ENCODE results near the gene STARD5.

The STARD5 gene

DNA sequence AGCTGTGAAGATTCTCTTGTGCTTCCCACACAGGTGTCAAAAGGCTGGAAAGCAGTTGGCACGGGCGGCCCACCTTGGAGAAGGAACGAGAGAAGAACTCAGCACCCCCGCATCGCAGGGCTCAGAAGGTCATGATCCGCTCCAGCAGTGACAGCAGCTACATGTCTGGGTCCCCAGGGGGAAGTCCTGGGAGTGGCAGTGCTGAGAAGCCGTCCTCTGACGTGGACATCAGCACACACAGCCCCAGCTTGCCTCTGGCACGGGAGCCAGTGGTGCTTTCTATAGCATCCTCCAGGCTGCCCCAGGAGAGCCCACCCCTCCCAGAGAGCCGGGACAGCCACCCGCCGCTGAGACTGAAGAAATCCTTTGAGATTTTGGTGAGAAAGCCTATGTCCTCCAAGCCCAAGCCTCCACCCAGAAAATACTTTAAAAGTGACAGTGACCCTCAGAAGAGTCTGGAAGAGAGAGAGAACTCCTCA is 31.4 kb downstream of the STARD5 start:
- DNase-seq (ENCODE audit: low read depth): no peak

DNA sequence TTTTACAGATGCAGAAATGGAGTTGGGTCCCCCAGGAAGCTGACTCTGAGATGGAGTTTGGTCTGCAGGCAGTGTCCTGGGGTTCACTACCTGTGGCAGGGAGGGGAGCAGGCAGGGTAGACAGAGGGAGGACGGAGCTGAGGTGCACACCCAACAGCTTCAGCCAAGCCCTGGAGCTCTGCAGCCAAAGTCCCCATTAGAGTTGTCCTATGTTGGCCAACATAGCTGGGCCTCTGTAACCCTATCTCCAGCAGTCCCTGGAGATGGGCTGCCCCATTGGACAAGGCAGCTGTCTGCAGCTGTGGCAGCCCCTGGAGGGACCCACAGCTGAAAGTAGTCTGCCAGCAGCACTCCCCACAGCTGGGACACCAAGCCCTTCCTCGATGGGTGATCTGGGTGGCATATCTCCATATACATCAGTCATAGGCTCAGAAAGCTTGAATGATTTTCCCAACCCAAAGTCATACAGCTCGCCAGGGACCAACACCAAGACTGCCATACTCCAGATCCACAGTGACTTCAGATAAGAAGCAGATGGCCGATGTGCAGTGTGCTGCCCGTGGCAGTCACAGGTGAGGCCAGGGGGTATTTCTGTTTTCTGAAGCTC is 31.9 kb downstream of the STARD5 start:
- DNase-seq (ENCODE audit: low read depth): no peak

DNA sequence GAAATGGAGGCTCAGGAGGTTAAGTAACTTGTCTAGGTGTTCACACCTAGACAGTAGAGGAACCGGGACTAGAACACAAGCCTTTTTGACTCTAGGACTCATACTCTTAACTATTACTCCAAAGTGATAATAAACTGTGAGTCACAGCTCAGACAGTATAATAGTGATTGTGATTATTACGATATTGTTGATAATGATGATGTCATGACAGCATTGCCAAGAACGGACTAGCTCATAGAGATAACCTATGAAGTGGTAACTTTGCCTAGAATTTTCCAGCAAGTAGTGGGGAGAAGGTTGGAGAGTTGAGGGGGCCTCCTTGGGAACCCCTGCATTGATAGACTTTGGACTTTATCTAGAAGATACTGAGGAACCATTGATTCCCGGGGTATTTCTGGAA is 34.0 kb downstream of the STARD5 start:
- DNase-seq (ENCODE audit: low read depth): no peak

DNA sequence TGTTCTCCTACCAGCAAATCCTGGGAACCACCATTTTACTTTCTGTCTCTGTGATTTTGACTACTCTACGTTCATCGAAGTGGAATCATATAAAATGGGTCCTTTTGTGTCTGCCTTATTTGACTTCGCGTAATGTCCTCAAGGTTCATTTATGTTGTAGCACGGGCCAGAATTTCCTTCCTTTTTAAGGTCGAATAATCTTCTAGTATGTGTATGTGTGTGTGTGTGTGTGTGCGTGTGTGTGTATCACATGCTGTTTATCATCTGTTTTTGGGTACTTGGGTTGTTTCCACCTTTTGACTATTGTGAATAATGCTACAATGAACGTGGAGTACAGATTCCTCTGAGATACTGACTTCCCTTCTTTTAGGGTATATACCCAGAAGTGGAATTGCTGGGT is 35.3 kb downstream of the STARD5 start:
- no peak for DNase-seq (ENCODE audit: low read depth)

DNA sequence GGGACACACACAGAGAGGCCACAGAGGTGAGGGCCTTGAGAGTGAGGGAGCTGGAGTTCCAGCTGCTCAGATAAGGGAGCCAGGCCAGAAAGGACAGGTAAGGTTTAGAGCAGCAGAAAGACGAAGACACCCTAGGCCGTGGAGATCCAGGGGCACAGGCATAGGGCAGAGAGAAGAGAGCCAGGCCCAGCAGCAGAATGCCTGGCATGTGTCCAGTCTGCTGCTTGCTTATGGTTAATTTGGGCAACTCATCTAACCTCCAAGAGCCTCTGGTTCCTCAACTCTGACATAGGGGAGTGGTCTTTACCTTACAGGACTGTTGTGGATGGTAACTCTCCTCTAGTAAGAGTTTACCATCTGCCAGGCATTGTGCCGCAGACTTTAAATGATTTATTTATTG is 35.9 kb downstream of the STARD5 start:
- DNase-seq (ENCODE audit: low read depth): no peak

DNA sequence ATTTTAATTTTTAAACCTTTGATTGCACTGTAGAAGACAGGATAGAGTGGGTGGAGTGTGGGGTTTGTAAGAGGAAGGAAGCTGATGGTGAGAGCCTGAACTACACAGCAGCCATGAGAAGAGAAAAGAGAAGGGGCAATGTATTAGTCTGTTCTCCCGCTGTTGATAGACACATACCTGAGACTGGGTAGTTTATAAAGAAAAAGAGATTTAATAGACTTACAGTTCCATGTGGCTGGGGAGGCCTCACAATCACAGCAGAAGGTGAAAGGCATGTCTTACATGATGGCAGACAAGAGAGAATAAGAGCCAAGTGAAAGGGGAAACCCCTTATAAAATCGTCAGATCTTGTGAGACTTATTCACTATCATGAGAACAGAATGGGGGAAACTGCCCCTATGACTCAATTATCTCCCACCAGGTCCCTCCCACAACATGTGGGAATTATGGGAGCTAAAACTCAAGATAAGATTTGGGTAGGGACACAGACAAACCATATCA is 37.3 kb downstream of the STARD5 start:
- no peak for DNase-seq (ENCODE audit: low read depth)

DNA sequence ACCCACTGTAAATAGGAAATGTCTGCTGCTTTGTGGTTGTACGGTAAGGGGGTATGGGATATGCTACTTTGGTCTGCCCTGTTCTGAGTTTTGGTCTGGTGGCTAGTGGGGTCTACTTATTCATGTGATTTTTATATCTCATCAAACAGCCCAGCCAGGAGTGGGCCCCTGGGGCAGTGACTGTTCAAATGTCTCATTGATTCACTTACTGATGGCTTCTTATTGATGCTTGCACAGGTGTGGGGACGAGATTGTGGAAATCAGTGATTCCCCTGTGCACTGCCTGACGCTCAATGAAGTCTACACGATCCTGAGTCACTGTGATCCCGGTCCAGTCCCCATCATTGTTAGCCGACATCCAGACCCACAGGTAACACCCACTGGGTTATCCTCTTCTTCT is 38.5 kb downstream of the STARD5 start:
- DNase-seq (ENCODE audit: low read depth): no peak

DNA sequence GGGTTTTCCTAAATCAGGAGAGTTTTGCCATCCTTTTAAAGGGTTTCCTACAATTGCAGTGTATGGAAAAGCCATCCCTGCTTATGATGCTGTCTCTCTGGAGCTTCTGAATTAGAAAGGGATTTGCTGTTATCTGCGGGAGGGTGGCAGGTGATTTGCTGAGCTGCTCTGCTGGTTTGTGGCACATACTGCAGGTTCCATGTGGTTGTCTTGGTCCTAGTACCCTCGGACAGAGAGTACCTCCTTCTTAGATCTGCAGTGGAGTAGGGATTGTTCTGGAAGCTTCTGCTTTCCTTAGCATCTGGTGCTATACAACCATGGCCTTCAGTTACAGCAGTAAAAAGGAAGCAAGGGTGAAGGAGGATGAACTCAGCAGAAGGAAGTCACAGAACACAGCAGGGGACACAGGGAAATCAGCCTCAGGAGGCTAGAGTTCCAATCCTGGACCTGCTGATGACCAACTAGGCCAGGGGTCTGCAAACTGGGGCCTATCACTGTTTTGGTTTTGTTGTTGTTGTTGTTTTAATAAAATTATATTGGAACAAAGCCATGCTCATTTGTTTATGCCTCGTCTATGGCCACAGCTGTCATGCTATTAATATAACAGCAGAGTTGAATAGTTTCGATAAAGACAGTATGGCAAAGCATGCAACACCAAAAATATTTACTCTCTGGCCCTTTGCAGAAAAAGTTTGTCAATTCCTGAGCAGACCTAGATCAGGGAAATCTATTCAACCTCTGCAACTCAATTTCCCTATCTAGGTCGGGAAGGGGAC is 39.5 kb downstream of the STARD5 start:
- no peak for DNase-seq (ENCODE audit: low read depth)

DNA sequence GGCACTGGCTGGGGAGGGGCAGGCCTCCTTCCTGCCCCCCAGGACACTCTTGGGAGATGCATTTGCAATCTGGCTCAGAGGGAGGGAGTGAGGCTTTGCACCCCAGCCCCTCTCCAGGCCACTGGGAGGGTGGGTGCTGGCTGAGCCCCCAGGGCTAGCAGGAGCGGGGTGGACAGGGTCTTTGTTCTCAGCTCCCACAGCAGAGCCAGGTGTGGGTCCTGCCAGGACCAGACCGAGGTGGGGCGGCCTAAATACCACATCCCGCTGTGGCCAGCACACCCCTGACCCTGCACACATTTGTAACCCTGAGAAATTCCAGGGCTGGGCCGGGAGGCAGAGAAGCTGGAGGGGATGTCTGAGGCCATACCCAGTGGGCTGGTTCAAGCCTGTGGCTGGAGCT is 41.0 kb downstream of the STARD5 start:
- no peak for DNase-seq (ENCODE audit: low read depth)

DNA sequence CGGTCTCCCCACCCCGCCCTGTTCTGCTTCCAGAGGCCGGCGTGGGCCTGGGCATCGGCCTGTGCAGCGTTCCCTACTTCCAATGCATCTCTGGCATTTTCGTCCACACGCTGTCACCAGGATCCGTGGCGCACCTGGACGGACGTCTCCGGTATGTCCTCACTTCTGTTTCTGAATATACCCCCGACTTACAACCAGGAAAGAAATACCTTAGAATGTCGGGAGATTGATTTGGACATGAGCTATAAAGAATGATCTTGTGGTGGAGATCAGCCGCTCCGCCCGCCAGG is 41.4 kb downstream of the STARD5 start:
- DNase-seq (ENCODE audit: low read depth): no peak

DNA sequence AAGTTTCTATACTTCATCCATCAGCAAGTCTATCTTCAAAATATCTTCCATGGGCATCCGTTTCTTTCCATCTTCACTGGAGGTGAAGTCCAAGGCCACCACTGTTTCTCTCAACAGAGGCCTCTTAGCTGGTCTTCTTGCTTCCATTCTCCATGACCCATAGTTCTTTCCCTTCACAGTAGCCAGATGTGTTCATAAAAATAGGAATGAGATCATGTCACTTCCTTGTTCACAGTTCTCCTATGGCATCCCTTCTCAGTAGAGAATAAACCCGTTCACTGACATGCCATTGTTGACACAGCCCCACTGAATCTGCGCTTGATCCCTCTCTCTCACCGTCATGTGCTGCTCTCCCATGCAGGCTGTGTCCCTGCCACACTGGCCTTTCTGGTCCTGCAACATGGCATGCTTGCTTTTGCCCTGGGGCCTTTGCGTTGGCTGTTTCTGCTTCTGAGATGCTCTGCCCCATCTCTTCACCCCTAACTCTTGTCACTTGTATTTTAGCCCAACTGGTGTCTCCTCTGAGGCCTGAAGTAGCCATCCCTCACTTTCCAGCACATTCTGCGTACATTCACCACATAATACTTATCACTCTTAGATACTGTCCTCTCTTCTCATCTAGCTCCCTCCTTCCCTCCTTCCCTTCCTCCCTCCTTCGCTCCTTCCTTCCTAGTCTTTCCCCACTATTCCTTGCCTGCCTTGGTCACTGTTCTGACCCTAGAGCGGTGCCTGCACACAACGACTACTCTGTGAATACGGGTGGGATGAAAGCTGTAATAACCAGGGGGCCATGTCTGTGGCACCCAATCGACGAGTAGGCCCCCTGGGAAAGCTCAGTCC is 42.0 kb downstream of the STARD5 start:
- DNase-seq (ENCODE audit: low read depth): no peak

DNA sequence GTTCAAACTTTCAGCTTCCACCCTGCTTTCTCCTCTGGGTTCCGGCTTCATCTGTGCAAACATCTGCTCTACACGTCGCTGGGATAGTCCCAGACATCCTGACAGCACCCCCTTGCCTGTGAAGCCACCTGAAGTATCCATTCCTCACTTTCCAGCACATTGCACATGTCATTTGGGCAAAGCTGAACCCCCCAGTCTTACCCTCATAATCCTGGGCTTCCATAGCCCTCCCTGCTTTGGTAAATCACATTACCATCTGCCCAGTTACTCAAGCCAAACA is 42.5 kb downstream of the STARD5 start:
- no peak for DNase-seq (ENCODE audit: low read depth)

DNA sequence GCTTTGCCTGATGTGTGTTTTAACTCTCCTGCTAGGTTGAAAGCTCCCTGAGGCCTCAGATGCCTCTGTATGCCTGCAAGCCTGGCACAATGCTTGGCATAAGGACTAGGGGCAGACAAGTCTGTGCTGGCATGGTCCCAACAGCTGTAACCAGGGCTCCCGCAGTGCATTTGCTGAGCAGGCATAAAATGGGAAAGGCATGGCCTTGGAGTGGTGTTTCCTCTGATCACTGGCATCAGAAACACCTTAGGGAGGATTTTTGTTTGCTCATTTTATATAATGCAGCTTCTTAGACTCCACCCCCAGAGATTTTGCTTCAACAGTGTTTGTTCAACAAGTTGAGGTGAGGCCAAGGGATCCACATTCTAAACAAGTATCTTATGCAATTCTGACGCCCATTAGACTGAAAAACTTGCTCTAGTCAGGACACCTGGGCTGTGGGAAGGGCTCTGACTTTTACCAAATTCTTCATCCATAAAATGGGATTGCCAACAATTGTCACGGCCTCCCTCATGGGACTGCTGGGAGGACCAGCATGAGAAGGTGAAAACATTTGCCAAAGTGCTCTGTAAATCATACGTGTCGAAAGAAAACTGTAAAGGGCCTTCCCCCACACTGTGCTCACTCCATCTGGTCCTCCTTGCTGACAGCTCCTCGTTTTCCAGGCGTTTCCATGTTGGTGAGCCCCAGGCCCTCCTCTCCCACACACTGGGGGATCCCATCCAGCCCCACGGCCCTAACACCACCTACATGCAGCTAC is 43.1 kb downstream of the STARD5 start:
- DNase-seq (ENCODE audit: low read depth): no peak

DNA sequence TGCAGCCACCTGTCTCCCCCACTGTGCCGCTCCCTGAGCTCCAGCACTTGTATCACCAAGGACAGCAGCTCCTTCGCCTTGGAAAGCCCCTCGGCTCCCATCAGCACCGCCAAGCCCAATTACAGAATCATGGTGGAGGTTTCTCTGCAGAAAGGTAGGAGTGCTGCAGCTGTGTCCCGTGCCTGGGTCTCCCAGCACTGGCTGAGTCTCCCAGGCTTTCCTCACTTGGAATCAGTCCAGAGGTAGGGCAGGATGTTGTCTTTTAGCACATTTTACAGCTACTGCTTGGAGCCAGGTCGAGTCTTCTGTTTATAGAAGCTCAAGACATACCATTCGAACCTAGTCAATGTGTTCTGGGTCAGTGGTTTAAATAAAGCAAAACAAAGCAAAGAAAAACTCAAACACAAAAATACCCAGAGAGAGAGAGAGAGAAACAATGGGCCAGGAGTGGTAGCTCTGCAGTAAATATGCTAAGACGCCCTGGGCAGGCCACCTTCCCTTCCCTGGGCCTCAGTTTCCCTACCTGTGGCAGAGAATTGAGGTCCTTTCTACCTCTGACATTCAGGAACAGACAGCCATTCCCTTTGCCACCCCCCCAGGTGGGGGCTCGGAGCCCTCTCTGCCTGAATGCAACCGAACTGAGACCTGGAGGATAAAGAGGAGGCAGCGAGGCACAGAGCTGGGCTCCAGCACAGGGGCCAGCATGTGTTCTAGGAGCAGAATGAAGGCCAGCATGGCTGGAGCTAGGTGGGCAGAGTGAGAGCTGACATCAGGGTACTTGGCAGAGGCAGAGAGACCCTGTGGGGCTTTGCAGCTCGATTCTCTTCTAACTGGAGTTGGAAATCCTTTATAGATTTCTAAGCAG is 44.1 kb downstream of the STARD5 start:
- no peak for DNase-seq (ENCODE audit: low read depth)

DNA sequence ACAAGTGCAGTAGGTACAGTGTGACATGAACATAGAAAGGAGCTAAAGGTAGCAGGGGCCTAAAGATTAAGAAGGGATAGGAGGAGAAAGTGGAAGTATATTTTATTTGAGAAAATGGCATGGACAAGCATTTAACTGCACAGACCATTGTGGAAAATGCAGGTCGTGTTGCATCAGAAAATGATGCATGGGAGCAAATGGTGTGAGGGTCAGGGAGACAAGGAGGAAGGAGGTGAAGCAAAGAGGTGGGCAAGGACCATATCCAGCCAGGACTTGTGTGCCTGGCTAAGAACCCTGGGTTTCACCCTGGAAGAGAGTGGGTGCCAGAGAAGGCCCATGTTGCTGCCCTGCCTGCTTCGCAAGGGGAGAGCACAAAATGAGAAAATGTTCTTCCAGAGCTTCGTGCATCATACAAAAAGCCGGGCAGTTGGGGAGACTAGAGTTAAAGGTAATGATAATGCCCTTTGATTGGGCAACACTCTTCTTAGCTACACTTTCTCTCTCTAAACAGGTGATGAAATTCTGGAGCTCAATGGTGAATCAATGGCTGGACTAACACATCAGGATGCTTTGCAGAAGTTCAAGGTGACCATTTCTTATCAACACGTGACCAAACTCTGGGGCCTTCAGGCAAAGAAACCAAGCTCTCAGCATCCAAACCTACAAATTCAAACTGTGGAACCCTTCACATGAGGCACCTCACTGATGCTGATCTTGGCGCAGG is 45.5 kb downstream of the STARD5 start:
- DNase-seq (ENCODE audit: low read depth): no peak

DNA sequence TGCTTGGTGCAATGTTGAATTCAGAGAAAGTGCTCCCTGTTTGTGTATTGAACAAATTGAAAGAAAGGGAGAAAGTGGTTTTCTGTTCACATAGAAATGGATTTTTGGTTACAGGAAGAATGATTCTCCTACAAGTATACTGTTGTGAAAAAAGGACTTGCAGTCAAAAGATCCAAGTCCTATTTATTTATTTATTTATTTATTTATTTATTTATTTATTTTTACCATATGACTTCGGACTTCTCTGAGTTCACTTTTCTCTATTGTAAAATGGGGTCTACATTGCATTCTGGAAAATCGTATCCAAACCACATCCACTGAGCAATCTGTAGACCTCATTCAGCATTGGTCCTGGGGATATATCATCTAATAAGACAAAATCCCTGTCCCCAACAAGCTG is 46.1 kb downstream of the STARD5 start:
- no peak for DNase-seq (ENCODE audit: low read depth)

DNA sequence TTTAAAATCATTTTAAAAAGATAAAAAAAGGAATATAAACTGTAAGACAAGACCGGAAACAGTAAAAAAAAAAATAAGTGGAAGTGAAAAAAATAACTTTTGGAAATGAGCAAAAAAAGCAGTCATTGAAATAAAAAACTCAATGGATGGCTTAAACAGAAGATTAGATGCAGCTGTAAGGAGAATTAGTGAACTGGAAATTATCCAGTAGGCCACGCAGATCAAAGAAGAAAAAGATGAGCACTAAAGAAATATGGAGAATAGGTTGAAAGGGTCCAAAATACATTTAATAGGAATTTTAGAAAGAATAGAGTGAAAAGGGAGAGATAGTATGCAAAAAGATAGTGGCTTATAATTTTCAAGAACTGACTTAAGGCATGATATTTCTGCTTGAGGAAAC is 47.0 kb downstream of the STARD5 start:
- DNase-seq (ENCODE audit: low read depth): no peak

DNA sequence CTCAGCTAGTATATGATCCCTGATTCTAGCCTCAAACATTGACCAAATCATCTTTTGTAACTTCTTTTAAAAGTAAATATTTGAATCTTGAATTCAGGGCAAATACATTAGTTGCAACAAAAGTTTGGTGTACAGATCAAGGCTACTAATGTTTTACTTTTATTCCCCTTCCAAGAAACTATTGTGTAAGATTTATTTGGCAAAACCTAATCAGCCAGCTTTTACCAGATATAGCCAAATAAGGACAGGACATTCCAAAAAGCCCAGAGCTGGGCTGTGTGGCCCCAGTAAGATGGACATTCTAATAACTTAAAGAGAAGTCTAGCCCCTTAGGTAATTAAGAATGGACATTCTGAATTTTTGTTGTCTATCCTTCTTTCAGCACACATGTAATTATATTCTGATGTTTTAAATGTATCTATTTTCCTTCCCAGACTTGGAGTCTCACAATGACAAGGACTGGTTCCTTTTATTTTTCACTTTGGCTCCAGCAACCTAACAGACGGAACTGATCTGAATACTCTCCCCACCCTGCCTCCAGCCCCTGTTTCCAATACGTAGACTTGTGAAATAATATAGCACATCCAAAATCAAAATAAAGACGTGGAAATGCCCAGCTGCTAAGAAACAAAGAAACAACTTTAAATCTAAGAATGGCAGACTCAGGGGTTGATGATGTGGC is 48.1 kb downstream of the STARD5 start:
- DNase-seq (ENCODE audit: low read depth): peak; percentile 46

DNA sequence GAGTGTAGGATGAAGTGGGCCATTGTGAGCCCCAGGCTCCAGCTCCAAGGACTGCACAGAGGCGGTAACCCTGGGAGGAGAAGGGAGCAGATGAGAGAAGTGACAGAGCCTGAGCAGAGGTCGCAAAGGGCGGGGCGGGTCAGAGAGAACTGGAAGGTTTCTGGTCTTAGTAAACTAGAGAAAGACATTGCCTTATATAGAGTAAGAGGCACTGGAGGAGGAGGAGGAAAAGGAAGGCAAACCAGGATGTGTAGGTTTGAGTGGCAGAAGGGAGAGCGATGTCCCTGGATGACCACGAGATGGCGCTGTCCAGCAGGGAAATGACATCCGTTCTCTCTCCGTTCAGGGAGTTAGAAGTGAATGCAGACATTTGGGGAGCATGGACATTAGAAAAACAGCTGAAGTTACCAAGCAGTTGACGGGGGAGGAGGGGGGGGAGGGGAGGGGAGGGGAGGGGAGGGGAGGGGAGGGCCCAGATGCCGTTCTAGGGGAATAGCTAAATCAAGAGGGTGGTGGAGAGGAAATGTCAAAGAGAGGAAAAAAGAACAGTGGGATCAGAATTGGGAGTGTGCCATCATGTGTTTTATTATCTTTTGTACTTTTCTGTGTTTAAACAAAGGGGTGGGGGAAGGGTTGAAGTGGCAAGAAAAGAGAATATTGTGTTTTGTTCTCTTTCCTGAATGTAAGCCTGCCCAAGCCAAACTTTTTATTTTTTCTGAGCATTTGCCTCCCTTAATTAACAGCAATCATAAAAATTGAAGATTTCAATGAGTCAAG is 48.8 kb downstream of the STARD5 start:
- DNase-seq (ENCODE audit: low read depth): peak; percentile 65

Measured in fibroblast of gingiva (primary cell).